ENCODE measurements around the gene LPAR5. TPM values are rescaled to one million over a fixed set of nuclear protein-coding genes. Genes with fewer than 3 reads are reported as not detected.

LPAR5 gene
- total and polyA plus RNA-seq, 2 of the 13 experiments (the other 11 are each of a cell fraction or from before 2014, with no cell fraction given) = 0.09 to 0.32 TPM

DNA sequence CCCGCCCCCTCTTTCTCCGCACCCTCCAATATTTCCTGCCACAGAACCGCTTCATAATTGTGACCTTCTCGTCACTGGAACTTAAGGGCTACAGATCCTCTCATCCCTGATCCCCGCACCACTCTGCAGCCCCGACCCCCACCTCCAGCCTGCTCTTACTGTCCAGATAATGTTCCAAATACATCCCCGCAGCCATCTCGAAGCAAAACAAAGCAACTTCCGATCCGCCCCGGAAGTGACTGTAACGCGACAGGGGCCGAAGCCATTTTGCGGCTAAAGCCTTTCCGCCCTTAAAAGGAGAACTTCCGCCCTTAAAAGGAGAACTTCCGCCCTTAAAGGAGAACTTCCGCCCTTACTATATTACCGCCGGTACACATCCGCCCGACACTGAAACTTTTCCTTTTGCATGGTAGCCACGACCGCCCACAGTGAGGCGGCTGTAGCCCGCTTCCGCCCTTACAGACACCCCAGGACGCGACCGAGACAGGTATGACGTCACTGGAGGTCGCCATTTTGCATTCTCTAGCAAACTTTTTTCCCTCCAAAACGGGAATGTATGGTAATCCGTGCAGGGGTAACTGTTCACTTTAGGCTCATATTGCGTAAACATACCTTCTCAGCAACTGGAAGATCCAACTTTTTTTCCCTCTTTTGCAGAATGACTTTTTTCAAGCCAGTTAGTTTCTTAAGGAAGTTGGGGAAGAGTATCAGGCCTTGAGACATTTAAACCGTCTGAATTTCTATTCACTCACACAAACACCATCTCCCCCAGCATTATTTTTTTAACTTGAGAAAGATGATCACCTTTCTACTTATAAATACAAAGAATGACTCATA, 27.4 kb upstream of the LPAR5 start, which contains the start of gene ING4 (continued):
- TF ChIP-seq TEAD3 (CRISPR knock-in tag; optimal IDR thresholded peaks at IDR 0.05; ENCODE audit: borderline replicate concordance) (peak; percentile 76), ZNF616 (CRISPR knock-in tag; IDR thresholded peaks at IDR 0.05; ENCODE audit: low read depth) (no peak), REL (CRISPR knock-in tag; conservative IDR thresholded peaks at IDR 0.05) (peak; percentile 74; the same call in 1 of the 2 replicates), POLR2AphosphoS5 (IDR thresholded peaks at IDR 0.05; ENCODE audit: low read depth, low read length) (peak; percentile 64), CEBPG (CRISPR knock-in tag; IDR thresholded peaks at IDR 0.05) (peak; percentile 45; the same call in 1 of the 2 replicates), ZFP90 (CRISPR knock-in tag; IDR thresholded peaks at IDR 0.05; ENCODE audit: borderline replicate concordance) (0 out of 2 replicates have a peak, but pooled peaks have one; percentile 63), ZNF501 (CRISPR knock-in tag; IDR thresholded peaks at IDR 0.05) (peak; percentile 97), ZNF720 (CRISPR knock-in tag; IDR thresholded peaks at IDR 0.05) (0 out of 2 replicates have a peak, but pooled peaks have one; percentile 51), CREB1 (IDR thresholded peaks at IDR 0.05) (peak; percentile 100), CREB1 (CRISPR knock-in tag; IDR thresholded peaks at IDR 0.05) (peak; percentile 100), KLF11 (CRISPR knock-in tag; IDR thresholded peaks at IDR 0.05) (no peak; the same call in 1 of the 2 replicates), NR2F1 (CRISPR knock-in tag; IDR thresholded peaks at IDR 0.05) (no peak), ZNF564 (CRISPR knock-in tag; IDR thresholded peaks at IDR 0.05) (0 out of 2 replicates have a peak, but pooled peaks have one; percentile 2), TSC22D2 (CRISPR knock-in tag; IDR thresholded peaks at IDR 0.05; ENCODE audit: borderline replicate concordance) (no peak; the same call in 1 of the 2 replicates), HMGXB4 (CRISPR knock-in tag; IDR thresholded peaks at IDR 0.05; ENCODE audit: borderline replicate concordance in 1 of 2, low read depth in 1 of 2) (peak; percentile 33 to 45; a peak in 1 of 4 replicates), ARNT2 (CRISPR knock-in tag; IDR thresholded peaks at IDR 0.05; ENCODE audit: low read depth) (no peak)
- TF ChIP-seq, protein P1, sequence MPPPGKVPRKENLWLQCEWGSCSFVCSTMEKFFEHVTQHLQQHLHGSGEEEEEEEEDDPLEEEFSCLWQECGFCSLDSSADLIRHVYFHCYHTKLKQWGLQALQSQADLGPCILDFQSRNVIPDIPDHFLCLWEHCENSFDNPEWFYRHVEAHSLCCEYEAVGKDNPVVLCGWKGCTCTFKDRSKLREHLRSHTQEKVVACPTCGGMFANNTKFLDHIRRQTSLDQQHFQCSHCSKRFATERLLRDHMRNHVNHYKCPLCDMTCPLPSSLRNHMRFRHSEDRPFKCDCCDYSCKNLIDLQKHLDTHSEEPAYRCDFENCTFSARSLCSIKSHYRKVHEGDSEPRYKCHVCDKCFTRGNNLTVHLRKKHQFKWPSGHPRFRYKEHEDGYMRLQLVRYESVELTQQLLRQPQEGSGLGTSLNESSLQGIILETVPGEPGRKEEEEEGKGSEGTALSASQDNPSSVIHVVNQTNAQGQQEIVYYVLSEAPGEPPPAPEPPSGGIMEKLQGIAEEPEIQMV (CRISPR knock-in tag; IDR thresholded peaks at IDR 0.05; ENCODE audit: low read depth) = no peak
- TF ChIP-seq, protein P2, sequence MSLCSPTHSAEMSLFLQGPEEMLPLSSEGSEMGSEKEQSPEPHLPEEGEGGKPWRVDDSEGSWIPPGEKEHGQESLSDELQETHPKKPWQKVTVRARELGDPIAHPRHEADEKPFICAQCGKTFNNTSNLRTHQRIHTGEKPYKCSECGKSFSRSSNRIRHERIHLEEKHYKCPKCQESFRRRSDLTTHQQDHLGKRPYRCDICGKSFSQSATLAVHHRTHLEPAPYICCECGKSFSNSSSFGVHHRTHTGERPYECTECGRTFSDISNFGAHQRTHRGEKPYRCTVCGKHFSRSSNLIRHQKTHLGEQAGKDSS (CRISPR knock-in tag; IDR thresholded peaks at IDR 0.05; ENCODE audit: borderline replicate concordance, low read depth) = no peak
- TF ChIP-seq, protein P3, sequence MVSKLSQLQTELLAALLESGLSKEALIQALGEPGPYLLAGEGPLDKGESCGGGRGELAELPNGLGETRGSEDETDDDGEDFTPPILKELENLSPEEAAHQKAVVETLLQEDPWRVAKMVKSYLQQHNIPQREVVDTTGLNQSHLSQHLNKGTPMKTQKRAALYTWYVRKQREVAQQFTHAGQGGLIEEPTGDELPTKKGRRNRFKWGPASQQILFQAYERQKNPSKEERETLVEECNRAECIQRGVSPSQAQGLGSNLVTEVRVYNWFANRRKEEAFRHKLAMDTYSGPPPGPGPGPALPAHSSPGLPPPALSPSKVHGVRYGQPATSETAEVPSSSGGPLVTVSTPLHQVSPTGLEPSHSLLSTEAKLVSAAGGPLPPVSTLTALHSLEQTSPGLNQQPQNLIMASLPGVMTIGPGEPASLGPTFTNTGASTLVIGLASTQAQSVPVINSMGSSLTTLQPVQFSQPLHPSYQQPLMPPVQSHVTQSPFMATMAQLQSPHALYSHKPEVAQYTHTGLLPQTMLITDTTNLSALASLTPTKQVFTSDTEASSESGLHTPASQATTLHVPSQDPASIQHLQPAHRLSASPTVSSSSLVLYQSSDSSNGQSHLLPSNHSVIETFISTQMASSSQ (IDR thresholded peaks at IDR 0.05; ENCODE audit: low read depth) = 0 out of 2 replicates have a peak, but pooled peaks have one; percentile 27
- TF ChIP-seq, protein P3 (CRISPR knock-in tag; IDR thresholded peaks at IDR 0.05; ENCODE audit: borderline replicate concordance) = peak; percentile 29; the same call in 1 of the 2 replicates

All from HepG2 (cell line).